Central memory CD8-positive, alpha-beta T cell (primary cell): Measurements from ENCODE around the gene EPG5.
"Not testable (repeated sequence)": the region's sequence is repeated elsewhere in the genome, so short reads cannot be mapped to it uniquely, and the experiment has no call there.

Source experiments
- ATAC-seq: fragments of 150-1000 bp; cut with Tn5 transposase; replicated peaks from 2 replicates; pipeline ENCODE4 v1.10.0; 2022; ENCODE audit warnings: mild to moderate bottlenecking, moderate FRiP score, moderate number of reproducible peaks; ENCODE audit not compliant: poor library complexity, severe bottlenecking; ENCODE audit errors: extremely low read depth
- DNase-seq, 2 donors: peaks; one replicate each; pipeline ENCODE4 v3.0.0; 2021; ENCODE audit warnings: low spot score in 2 of 2
- H3K27ac Mint-ChIP-seq: one replicate; pipeline ENCODE4 v1.8.0; 2022; ENCODE audit warnings: low read depth, mild to moderate bottlenecking, moderate library complexity, mixed read lengths
- H3K27me3 Mint-ChIP-seq: one replicate; pipeline ENCODE4 v1.8.0; 2022; ENCODE audit warnings: mixed read lengths
- H3K36me3 Mint-ChIP-seq: one replicate; pipeline ENCODE4 v1.8.0; 2022; ENCODE audit warnings: mild to moderate bottlenecking, moderate library complexity, mixed read lengths; ENCODE audit not compliant: insufficient read depth
- H3K4me1 Mint-ChIP-seq: one replicate; pipeline ENCODE4 v1.8.0; 2022; ENCODE audit warnings: mixed read lengths
- H3K4me3 Mint-ChIP-seq: one replicate; pipeline ENCODE4 v1.8.0; 2022; ENCODE audit warnings: mild to moderate bottlenecking, moderate library complexity, mixed read lengths
- H3K9me3 Mint-ChIP-seq: one replicate; pipeline ENCODE4 v1.8.0; 2022; ENCODE audit warnings: mixed read lengths

Gene EPG5

GRCh38 chr18:45821711-45822110 lies 145.4 kb downstream of the EPG5 start:
- H3K36me3 Mint-ChIP-seq, result no peaks in the 10 kb centered on the region
- ATAC-seq, result no peak
- H3K4me3 Mint-ChIP-seq, result no peak overlapping the region
- peaks cover 39% of the 10 kb centered on the region for H3K27me3 Mint-ChIP-seq
- H3K9me3 Mint-ChIP-seq, result peaks cover 2% of the 10 kb centered on the region
- no peak overlapping the region for H3K27ac Mint-ChIP-seq
- H3K4me1 Mint-ChIP-seq, result peaks cover 13% of the 10 kb centered on the region
- DNase-seq, result no peak

- H3K9me3 Mint-ChIP-seq, result peaks cover 9% of the 10 kb centered on the region
- peaks cover 13% of the 10 kb centered on the region for H3K4me1 Mint-ChIP-seq
- ATAC-seq, result no peak
- H3K4me3 Mint-ChIP-seq, result no peak overlapping the region
- no peak overlapping the region for H3K27ac Mint-ChIP-seq
- no peaks in the 10 kb centered on the region for H3K36me3 Mint-ChIP-seq
- no peak for DNase-seq
- H3K27me3 Mint-ChIP-seq, result peaks cover 39% of the 10 kb centered on the region
Observed at GRCh38 chr18:45821026-45821425, 146.1 kb downstream of the EPG5 start.

GRCh38 chr18:45820106-45820745 lies 146.9 kb downstream of the EPG5 start:
- peaks cover 39% of the 10 kb centered on the region for H3K27me3 Mint-ChIP-seq
- ATAC-seq (no peak), DNase-seq (no peak)
- no peak overlapping the region for H3K27ac Mint-ChIP-seq
- H3K4me1 Mint-ChIP-seq, result peaks cover 8% of the 10 kb centered on the region
- H3K4me3 Mint-ChIP-seq, result no peak overlapping the region
- H3K9me3 Mint-ChIP-seq, result peaks cover 9% of the 10 kb centered on the region
- no peaks in the 10 kb centered on the region for H3K36me3 Mint-ChIP-seq

GRCh38 chr18:45818765-45819164 lies 148.4 kb downstream of the EPG5 start:
- not testable (repeated sequence) for H3K36me3 Mint-ChIP-seq, H3K9me3 Mint-ChIP-seq, DNase-seq, ATAC-seq, H3K4me1 Mint-ChIP-seq, H3K4me3 Mint-ChIP-seq, H3K27ac Mint-ChIP-seq
- peaks cover 39% of the 10 kb centered on the region for H3K27me3 Mint-ChIP-seq

GRCh38 chr18:45817543-45817942 lies 149.6 kb downstream of the EPG5 start:
- Mint-ChIP-seq H3K36me3 (no peaks in the 10 kb centered on the region), H3K4me1 (no peaks in the 10 kb centered on the region), H3K4me3 (no peak overlapping the region), H3K27ac (no peak overlapping the region), H3K27me3 (peaks cover 31% of the 10 kb centered on the region), H3K9me3 (peaks cover 9% of the 10 kb centered on the region)
- no peak for ATAC-seq
- no peak for DNase-seq

- H3K9me3 Mint-ChIP-seq, result peaks cover 16% of the 10 kb centered on the region
- H3K27ac Mint-ChIP-seq, H3K36me3 Mint-ChIP-seq, H3K4me3 Mint-ChIP-seq, H3K4me1 Mint-ChIP-seq, DNase-seq, ATAC-seq, H3K27me3 Mint-ChIP-seq: not testable (repeated sequence)
Observed at GRCh38 chr18:45814733-45815132, 152.4 kb downstream of the EPG5 start.

GRCh38 chr18:45807144-45807543 lies 160.0 kb downstream of the EPG5 start:
- peaks cover 28% of the 10 kb centered on the region for H3K4me1 Mint-ChIP-seq
- not testable (repeated sequence) for H3K27ac Mint-ChIP-seq, DNase-seq, H3K36me3 Mint-ChIP-seq, ATAC-seq, H3K4me3 Mint-ChIP-seq
- peaks cover 13% of the 10 kb centered on the region for H3K27me3 Mint-ChIP-seq
- H3K9me3 Mint-ChIP-seq, result peaks cover 17% of the 10 kb centered on the region

- Mint-ChIP-seq H3K4me3 (no peak overlapping the region), H3K27me3 (peaks cover 22% of the 10 kb centered on the region), H3K27ac (no peak overlapping the region), H3K4me1 (peaks cover 28% of the 10 kb centered on the region), H3K9me3 (peaks cover 17% of the 10 kb centered on the region), H3K36me3 (no peaks in the 10 kb centered on the region)
- ATAC-seq, result no peak
- DNase-seq, result no peak
Observed at GRCh38 chr18:45806226-45806625, 160.9 kb downstream of the EPG5 start.

- Mint-ChIP-seq H3K27me3 (peaks cover 28% of the 10 kb centered on the region), H3K36me3 (no peaks in the 10 kb centered on the region), H3K4me1 (peaks cover 28% of the 10 kb centered on the region), H3K9me3 (peaks cover 17% of the 10 kb centered on the region), H3K4me3 (no peak overlapping the region), H3K27ac (no peak overlapping the region)
- ATAC-seq (no peak), DNase-seq (no peak)
Observed at GRCh38 chr18:45805551-45805950, 161.6 kb downstream of the EPG5 start.

- no peaks in the 10 kb centered on the region for H3K36me3 Mint-ChIP-seq
- no peak for ATAC-seq
- DNase-seq, result no peak
- H3K4me1 Mint-ChIP-seq, result peaks cover 8% of the 10 kb centered on the region
- H3K27ac Mint-ChIP-seq, result no peak overlapping the region
- no peak overlapping the region for H3K4me3 Mint-ChIP-seq
- peaks cover 43% of the 10 kb centered on the region for H3K27me3 Mint-ChIP-seq
- peaks cover 5% of the 10 kb centered on the region for H3K9me3 Mint-ChIP-seq
Observed at GRCh38 chr18:45802814-45803492, 164.2 kb downstream of the EPG5 start.

- H3K36me3 Mint-ChIP-seq, result no peaks in the 10 kb centered on the region
- H3K9me3 Mint-ChIP-seq, result no peaks in the 10 kb centered on the region
- H3K4me3 Mint-ChIP-seq, result no peak overlapping the region
- no peaks in the 10 kb centered on the region for H3K4me1 Mint-ChIP-seq
- H3K27me3 Mint-ChIP-seq, result peaks cover 46% of the 10 kb centered on the region
- ATAC-seq, result no peak
- no peak for DNase-seq
- no peak overlapping the region for H3K27ac Mint-ChIP-seq
Observed at GRCh38 chr18:45801416-45802004, 165.6 kb downstream of the EPG5 start.
